ENCODE measurements around the gene P2RX7.

Gene P2RX7

DNA sequence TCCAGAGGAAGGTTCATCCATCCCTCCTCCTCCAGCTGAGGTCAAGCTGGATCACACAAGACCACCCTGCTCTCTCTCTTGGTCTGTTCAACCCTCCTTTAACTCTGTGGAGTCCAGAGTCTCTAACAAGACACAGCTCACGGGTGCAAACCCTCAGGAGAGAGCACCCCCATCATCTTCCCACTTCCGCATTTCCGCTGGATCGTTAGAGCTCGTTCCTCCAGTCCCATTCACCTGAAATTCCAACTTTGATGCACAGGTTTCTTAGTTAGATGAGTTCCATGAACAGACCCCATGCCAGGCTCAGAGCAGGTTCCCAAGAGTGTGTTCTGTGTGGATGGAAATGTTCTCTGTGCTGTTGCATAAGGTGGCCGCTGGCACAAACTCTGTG, 44.5 kb upstream of the P2RX7 start:
- TF ChIP-seq, protein P1, sequence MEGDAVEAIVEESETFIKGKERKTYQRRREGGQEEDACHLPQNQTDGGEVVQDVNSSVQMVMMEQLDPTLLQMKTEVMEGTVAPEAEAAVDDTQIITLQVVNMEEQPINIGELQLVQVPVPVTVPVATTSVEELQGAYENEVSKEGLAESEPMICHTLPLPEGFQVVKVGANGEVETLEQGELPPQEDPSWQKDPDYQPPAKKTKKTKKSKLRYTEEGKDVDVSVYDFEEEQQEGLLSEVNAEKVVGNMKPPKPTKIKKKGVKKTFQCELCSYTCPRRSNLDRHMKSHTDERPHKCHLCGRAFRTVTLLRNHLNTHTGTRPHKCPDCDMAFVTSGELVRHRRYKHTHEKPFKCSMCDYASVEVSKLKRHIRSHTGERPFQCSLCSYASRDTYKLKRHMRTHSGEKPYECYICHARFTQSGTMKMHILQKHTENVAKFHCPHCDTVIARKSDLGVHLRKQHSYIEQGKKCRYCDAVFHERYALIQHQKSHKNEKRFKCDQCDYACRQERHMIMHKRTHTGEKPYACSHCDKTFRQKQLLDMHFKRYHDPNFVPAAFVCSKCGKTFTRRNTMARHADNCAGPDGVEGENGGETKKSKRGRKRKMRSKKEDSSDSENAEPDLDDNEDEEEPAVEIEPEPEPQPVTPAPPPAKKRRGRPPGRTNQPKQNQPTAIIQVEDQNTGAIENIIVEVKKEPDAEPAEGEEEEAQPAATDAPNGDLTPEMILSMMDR (IDR thresholded peaks at IDR 0.05; ENCODE audit: borderline replicate concordance, insufficient read depth, low read depth, low read length) = no peak
- no peak overlapping the region for H3K4me3 ChIP-seq (ENCODE audit: low read depth, low read length)

DNA sequence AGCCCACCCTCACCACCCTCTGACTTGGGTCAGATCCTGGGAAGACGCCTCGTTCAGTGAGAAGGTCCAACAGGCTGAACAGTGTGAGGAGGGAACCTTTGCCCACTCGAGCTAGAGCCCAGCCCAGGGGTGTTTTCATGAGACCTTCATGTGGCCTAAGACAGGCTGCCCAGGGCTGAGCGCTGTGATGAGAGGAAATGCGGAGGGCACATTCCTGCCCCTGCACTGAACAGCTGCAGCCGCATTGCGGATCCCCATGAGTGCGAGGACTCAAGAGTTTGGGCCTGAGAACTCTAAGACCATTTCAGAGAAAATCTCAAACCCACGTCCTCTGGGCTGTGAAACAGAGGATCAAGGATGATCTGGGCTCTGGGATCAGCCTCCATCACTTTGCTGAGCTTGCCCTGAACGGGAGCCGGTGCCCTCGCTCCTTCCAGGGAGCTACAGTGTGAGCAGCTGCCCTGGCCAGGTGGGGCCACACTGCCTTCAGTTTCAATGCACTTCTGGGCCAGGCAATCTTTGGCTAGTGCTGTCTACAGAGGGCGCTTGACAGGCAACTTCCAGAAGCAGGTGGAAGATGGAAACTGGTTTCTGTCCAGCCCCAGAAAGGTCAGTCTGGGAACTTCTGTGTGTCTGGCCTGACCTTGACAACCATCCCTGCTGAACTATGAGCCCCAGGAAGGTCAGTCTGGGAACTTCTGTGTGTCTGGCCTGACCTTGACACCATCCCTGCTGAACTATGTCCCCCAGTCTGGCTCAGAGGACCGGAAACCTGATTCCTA, 43.5 kb upstream of the P2RX7 start:
- TF ChIP-seq, protein P1 (IDR thresholded peaks at IDR 0.05; ENCODE audit: borderline replicate concordance, insufficient read depth, low read depth, low read length) = no peak
- no peak overlapping the region for H3K4me3 ChIP-seq (ENCODE audit: low read depth, low read length)

DNA sequence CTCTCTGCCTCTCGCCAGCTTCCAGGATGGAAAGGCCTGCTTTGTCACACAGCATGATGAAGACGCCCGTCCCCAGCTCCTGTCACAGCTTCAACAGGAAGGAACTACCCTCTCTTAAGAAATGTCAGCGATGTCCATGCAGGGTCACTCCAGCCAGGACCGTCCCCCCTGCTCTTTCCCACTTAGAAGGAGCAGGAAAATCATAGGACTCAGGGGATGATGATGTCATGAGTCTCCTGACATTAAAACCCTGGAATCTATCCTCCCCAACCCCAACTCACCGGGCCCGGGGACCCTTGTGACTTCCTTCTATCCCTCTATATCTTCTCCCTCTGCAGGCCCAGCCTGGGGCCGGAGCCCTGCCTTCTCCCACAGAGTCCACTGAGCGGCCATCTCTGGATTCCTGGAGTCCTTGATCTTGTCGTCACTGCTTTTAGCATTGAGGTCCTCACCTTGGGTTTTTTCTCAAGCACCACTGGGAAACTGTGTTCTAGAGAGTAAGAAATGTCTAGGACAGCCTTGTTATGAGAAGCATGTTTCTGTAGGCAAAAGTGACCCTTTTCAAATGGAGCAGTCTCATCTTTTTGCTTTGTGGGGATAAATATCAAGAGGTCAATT, 42.8 kb upstream of the P2RX7 start:
- TF ChIP-seq, protein P1 (IDR thresholded peaks at IDR 0.05; ENCODE audit: borderline replicate concordance, insufficient read depth, low read depth, low read length) = no peak

DNA sequence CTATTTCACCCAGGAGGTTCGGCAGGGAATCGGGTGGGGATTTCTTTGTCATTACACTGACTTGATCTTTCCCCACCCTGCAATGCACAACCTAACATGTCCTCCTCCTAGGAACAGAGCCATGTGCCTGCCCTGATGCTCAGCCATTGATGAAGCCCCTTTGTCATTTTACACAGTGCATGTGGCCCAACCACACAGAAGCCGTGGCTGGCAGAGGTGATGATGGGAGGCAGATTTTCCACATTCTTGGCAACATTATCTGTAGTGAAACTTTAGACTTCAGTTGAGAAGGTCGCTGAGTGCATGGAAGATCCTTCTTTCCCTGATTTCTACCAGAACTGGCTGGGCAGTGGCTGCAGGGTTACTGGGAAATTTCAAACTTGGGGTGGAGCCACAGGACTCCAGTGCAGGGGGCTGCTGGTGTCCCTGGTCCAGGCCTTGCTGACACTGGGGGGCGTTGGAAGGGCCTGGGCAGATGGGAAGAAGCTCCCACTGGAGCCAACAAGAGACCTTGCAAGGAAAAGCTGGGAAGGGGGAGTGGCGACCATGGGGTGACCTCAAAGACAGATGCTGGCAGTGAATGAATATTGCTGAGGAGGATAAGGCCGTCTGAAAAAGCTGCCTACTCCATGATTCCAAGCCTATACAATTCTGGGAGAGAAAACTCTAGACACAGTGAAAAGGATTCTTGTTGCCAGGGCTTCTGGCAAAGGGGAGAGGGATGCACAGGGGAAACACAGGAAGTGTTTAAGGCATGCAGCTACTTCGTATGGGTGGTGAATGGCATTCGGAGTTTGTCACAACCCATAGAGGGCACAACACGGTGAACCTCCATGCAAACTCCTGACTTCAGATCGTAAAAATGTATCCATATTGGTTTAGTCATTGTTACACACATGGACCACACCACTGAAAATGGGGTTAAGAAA, 41.8 kb upstream of the P2RX7 start:
- TF ChIP-seq, protein P1 (IDR thresholded peaks at IDR 0.05; ENCODE audit: borderline replicate concordance, insufficient read depth, low read depth, low read length) = no peak
- no peak overlapping the region for H3K4me3 ChIP-seq (ENCODE audit: low read depth, low read length)

More for the DNA sequence above, 42.8 kb upstream of the P2RX7 start:
- no peak overlapping the region for H3K4me3 ChIP-seq (ENCODE audit: low read depth, low read length)

DNA sequence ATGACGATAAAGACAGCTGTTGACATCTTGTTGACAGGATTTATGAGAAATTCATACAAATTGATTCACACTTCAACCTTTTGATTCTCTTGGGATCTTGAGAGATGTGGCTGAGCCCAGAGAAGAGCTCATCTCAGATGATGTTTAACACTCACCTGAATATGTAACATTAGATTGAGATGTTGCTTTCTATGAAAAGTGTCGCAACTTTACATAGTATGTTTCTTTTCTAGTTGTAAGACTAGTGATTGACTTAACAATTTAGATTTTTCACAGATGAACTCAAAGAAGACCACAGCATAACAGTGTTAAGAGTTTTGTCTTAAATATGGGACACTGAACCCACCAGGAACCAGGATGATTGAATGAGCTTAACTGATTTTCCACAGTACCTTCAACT, 40.6 kb upstream of the P2RX7 start:
- TF ChIP-seq, protein P1 (IDR thresholded peaks at IDR 0.05; ENCODE audit: borderline replicate concordance, insufficient read depth, low read depth, low read length) = no peak
- H3K4me3 ChIP-seq (ENCODE audit: low read depth, low read length) = no peak overlapping the region

DNA sequence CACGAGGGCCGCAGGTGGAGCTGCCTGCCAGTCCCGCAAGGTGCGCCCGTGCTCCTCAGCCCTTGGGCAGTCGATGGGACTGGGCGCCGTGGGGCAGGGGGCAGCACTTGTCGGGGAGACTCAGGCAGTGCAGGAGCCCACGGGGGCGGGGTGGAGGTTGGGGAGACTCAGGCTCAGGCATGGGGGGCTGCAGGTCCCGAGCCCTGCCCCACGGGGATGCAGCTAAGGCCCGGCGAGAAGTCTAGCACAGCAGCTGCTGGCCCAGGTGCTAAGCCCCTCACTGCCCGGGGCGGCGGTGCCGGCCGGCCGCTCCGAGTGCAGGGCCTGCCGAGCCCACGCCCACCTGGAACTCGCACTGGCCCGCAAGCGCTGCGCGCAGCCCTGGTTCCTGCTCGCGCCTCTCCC, 39.2 kb upstream of the P2RX7 start:
- TF ChIP-seq, protein P1 (IDR thresholded peaks at IDR 0.05; ENCODE audit: borderline replicate concordance, insufficient read depth, low read depth, low read length) = no peak
- H3K4me3 ChIP-seq (ENCODE audit: low read depth, low read length) = no peak overlapping the region

All from GM12875 (cell line).